AG08395 (cell line): Measurements from ENCODE around the gene ABHD8.

Experiments used
- DNase-seq: peaks from one replicate; pipeline ENCODE4 v3.0.0; 2012; ENCODE audit warnings: mixed read lengths, low spot score

ABHD8 gene

DNA sequence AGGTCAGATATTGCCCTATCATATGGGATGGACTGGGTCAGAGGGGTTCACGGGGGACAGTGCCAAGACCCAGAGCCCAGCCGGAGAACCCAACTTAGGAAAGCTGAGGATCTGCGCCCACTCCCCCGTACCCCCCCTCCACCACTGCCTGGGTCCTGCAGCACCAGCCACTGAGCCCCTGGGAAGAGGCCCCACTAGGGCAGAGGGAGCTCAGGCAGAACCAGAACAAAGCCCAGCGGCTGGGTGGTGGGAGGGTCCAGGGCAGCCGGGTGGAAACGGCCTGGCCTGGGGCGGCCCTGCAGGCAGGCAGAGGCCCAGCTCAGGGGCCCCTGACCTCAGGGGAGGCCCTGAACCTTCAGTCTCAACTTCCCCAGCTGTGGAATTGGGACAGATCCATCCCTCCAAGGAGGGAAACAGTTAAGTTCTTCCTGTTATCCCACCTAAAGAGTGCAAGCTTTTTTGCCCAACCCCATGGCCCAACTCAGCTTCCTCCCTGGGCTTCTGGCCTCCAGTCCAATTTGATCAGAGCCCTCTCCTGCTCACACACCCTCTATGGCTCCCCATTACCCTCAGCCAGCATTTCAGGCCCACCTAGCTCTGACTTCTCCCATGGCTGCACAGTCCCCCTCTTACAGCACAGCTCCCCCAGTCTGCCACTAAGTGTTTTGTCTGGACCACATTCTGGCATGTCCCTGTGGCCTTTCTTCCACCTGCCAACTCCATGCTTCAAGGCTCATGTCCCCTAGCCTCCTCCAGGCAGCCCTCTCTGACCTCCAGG lies 60.6 kb downstream of the ABHD8 start:
- no peak for DNase-seq
